ENCODE results near the gene BARHL1. TPM values are rescaled to one million over a fixed set of nuclear protein-coding genes. Genes with fewer than 3 reads are reported as not detected.

Gene BARHL1
- total RNA-seq, 1 experiment from 2014 or later: not detected

DNA sequence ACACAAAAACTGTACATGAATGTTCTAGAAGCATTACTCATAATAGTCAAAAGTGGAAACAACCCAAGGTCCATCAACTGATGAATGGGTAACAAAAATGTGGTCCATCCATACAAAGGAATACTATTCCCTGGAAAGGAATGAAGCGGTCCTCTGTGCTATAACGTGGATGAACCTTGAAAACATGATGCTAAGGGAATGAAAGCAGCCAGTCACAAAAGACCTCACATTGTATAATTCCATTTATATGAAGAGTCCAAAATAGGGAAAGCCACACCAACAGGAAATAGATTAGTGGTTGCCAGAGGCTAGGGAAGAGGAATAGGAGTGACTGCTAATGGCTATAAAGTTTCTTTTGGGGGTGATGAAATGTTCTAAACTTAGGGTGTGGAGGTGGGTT, 22.7 kb upstream of the BARHL1 start:
- H2AFZ ChIP-seq (ENCODE audit: low read length): no peak overlapping the region
- no peak overlapping the region for H2BK120ac ChIP-seq (ENCODE audit: low read depth, low read length, poor library complexity, severe bottlenecking)
- H3K9me3 ChIP-seq (ENCODE audit: control insufficient read depth, low read depth, low read length): no peaks in the 10 kb centered on the region
- H3K9me3 Mint-ChIP-seq: peaks cover 9 to 10% of the 10 kb centered on the region in 2 experiments
- TF ChIP-seq, protein P1, sequence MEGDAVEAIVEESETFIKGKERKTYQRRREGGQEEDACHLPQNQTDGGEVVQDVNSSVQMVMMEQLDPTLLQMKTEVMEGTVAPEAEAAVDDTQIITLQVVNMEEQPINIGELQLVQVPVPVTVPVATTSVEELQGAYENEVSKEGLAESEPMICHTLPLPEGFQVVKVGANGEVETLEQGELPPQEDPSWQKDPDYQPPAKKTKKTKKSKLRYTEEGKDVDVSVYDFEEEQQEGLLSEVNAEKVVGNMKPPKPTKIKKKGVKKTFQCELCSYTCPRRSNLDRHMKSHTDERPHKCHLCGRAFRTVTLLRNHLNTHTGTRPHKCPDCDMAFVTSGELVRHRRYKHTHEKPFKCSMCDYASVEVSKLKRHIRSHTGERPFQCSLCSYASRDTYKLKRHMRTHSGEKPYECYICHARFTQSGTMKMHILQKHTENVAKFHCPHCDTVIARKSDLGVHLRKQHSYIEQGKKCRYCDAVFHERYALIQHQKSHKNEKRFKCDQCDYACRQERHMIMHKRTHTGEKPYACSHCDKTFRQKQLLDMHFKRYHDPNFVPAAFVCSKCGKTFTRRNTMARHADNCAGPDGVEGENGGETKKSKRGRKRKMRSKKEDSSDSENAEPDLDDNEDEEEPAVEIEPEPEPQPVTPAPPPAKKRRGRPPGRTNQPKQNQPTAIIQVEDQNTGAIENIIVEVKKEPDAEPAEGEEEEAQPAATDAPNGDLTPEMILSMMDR (conservative IDR thresholded peaks at IDR 0.05): no peak
- DNase-seq: no peak
- no peak overlapping the region for H2AK5ac ChIP-seq (ENCODE audit: insufficient read length, low read length)
- H3K4me2 ChIP-seq (ENCODE audit: insufficient read depth, insufficient read length, low read length): no peak overlapping the region
- no peaks in the 10 kb centered on the region for H3K27me3 ChIP-seq (ENCODE audit: insufficient read depth, low read length)
- no peak overlapping the region for H2BK5ac ChIP-seq (ENCODE audit: insufficient read length, low read length)
- WGBS (ENCODE audit: extremely low coverage, insufficient read length, low lambda C conversion rate): no CpG with 5 or more reads among the region's 2 CpGs
- no peaks in the 10 kb centered on the region for H3K79me2 ChIP-seq (ENCODE audit: insufficient read depth, low read length)
- H2BK12ac ChIP-seq (ENCODE audit: insufficient read length, low read depth, low read length): no peak overlapping the region
- H3K56ac ChIP-seq (ENCODE audit: insufficient read length, low read depth, low read length): no peak overlapping the region
- H3K9ac ChIP-seq (ENCODE audit: extremely low read depth, insufficient read length, low read length): no peak overlapping the region
- H3K14ac ChIP-seq (ENCODE audit: insufficient read depth, low read length): no peak overlapping the region
- H3K27ac Mint-ChIP-seq: no peak overlapping the region
- H3K79me1 ChIP-seq (ENCODE audit: insufficient read depth, low read depth, low read length, poor library complexity, severe bottlenecking): no peaks in the 10 kb centered on the region
- H3K18ac ChIP-seq (ENCODE audit: insufficient read length, low read depth, low read length): no peak overlapping the region
- no peak overlapping the region for H2BK20ac ChIP-seq (ENCODE audit: low read depth, low read length, poor library complexity, severe bottlenecking)
- H3K27ac ChIP-seq (ENCODE audit: insufficient read length, low read depth, low read length): no peak overlapping the region
- H4K20me1 ChIP-seq (ENCODE audit: control insufficient read depth, insufficient read depth, insufficient read length): no peaks in the 10 kb centered on the region
- H4K91ac ChIP-seq (ENCODE audit: insufficient read length, low read depth, low read length): no peak overlapping the region
- H3K23me2 ChIP-seq (ENCODE audit: insufficient read length, low read depth, low read length, poor library complexity, severe bottlenecking): no peaks in the 10 kb centered on the region
- peaks cover 0 to 8% (median 5%) of the 10 kb centered on the region in 3 experiments; a peak in 6 of 7 replicates for H3K36me3 Mint-ChIP-seq (ENCODE audit: insufficient read depth in 1 of 3, low read depth in 3 of 3)
- H3K4me1 ChIP-seq (ENCODE audit: insufficient read depth, low read length): no peaks in the 10 kb centered on the region; the same call in 1 of the 2 replicates
- peaks cover 13 to 40% of the 10 kb centered on the region in 2 experiments for H3K4me1 Mint-ChIP-seq
- no peak overlapping the region for H4K5ac ChIP-seq (ENCODE audit: insufficient read length, low read depth, low read length)
- H4K8ac ChIP-seq (replicated peaks; ENCODE audit: insufficient read length, low read depth, low read length): no peak overlapping the region
- no peak overlapping the region for H3K23ac ChIP-seq (ENCODE audit: insufficient read length, low read depth, low read length)
- no peak overlapping the region for H3T11ph ChIP-seq (ENCODE audit: low read length)
- no peak overlapping the region for H3K4ac ChIP-seq (ENCODE audit: low read depth, low read length)
- H3K4me3 Mint-ChIP-seq: no peak overlapping the region
- no peak overlapping the region for H2BK15ac ChIP-seq (ENCODE audit: low read depth, low read length)
- H3K27me3 Mint-ChIP-seq (ENCODE audit: low read depth): peaks cover 19% of the 10 kb centered on the region
